ENCODE data around the gene HACL1.

Gene HACL1

DNA sequence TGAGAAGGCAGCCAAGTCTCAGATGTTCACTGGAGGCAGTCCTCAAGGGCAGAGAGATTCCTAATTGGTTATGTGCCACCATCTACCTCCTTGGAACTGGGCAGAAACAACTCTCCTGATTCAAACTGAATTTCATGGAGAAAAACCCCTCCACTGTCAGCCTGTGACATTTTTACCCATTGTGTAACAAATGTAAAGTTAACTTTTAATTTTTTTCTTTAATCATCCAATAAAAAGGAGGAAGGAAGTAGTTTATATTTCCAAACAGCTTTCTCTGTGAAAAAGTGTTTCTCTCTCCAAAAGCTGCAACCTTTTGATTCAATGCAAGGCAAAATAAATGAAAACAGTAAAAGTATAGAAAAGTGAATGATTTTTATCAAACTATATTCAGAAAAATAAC lies 79.4 kb downstream of the HACL1 start:
- no peak for DNase-seq

DNA sequence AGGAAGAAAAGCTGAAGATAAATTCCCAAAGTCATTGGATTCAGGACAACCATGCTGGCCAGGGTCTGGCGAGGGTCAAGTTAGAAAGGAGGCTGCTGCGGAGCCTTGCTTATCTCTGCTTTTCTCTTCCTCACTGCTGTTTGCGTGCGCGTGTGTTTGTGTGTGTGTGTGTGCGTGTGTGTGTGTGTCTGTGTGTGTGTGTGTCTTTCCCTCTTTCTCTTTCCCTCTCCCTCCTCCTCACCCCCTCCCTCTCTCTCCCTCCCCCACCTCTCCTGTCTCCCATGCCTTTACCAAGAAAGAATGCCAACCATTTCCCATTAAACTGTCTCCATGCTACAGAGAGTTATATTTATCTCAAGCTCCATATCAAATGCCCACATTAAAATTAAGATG lies 79.8 kb downstream of the HACL1 start, which contains the start of gene COLQ:
Gene COLQ (minus strand): TSS at position 134 of the 393 bp plus-strand sequence. CDS start 81 bp downstream, at position 53.
- no peak for DNase-seq

DNA sequence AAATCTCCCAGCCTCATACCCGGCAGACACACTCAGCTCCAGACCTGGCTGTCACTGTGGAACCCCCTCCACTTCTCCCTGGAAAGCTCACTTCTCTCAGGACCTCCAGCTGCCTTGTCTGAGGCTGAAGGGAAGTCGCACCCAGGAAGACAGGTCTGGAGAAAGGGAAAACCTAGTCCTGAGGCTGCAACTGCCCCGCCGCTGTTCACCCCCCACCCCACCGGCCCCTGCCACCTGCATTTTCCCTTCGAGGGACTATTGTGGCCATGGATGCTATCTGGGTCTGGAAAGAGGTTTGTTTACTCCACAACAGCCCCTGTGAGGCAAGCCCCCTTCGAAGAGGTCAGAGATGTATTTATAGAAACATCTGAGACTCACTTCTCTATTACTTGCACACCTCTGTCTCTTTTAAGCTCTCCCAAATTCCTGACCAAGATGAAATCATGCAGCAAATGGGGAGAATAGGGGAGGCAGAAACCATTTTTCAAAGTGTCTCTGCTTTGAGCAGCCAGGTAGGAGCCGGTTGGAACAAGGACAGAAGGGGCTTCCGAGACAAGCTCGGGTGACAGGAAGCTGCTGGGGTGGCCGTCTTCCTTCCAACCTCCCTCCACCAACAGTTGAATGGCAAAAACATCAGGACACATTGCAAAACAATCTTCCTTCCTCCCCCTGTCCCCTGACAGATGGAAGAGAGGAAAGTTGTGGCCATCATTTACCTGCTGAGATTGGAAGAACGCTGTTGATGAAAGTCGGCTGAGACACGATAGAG lies 80.4 kb downstream of the HACL1 start:
- DNase-seq, result no peak

DNA sequence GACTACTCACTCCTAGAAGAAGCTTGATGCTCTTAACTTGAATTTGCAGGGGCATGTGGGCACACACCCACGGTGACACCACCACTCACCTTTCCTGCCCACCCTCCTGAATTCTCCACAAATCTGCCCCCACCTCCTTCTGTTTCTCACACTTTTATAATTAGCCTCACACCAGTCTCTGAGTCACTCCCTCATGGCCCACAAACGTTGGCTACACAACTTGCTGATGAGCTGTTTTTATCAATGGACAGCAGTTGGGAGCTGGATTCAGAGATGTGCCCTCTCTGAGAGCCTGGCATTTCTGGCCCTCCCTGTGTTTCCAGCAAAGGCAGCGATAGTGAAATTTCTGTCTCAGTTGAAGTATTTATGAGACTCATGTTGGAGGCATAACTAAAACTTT lies 81.2 kb downstream of the HACL1 start:
- DNase-seq, result no peak

DNA sequence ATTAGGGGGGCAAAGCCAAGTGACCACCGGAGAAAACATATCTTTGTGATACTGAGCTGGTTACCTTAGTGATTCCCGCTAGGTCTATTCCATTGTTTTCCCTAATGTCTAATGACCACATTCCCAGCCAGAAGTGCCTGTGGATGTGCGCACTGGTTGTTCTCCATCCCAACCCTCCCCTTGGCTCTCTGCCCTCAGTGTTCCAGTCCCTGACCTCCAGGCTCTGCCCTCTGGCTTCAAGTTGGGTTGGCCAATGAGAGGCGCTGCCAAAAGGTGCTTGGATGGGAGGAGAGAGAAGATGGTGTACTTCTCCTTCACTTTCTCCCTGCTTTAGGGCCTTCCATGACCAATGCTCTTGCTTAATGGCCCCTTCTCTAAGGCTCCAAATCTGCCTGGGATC lies 82.3 kb downstream of the HACL1 start:
- no peak for DNase-seq

DNA sequence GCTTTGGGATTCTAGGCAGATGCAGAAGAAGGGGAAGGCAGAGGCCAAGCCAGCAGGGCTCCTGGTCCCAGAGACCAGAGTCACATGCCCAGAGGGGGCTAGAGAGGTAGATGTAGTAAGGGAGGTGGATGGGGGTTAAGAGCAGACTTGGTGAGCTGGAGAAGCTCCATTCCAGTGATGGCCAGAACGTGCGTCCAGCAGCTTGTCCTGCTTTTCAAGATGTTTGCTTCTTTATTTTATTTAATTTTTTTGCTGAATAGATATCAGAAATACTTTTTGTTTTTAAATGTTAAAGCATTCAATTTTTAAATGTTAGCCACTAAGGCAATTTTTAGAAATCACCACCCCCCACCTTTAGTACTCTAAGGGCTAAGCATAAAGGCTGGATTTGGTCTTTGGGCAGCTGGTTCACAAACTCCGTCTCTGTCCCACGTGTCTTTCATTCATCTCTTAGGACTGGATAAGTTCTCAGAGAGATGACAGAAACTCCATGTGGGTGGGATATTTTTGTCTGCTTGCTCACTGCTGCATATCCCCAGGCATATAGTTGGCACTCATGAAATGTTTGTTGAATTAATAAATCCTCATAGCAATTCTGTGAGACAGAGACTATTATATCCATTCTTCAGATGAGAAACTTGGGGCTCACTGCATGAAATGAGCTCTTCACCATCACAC lies 86.6 kb downstream of the HACL1 start:
- DNase-seq, result no peak

DNA sequence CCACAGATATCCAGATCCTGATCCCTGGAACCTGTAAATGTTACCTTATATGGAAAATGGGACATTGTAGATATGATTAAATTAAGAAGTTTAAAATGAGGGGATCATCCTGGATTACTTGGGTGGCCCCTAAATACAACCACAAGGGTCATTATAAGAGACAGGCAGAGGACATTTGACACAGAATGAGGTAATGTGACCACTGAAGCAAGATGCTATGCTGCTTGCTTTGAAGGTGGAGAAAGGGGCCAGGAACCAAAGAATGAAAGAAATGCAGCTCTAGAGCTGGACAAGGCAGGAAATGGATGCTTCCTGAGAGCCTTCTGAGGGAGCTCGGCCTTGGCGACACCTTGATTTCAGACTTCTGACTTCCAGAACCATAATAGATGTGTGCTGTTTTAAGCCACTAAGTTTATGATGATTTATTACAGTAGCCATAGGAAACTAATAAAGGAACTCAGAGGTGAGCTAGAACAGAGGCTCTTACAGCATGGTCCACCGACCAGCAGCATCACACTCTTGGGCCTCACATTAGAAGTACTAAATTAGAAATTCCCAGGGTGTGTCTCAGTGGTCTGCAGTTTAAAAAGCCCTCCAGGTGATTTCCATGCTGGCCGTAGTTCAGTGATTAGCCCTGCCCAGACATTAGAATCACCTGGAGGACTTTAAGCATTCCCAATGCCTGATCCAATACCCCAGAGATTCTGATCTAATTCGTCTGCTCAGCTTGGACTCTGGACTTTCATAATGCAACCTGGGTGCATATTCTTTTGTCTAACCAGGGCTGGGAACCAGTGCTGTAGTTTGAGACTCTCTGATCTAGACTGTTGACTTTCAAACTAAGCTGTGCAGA lies 87.3 kb downstream of the HACL1 start:
- DNase-seq, result no peak

DNA sequence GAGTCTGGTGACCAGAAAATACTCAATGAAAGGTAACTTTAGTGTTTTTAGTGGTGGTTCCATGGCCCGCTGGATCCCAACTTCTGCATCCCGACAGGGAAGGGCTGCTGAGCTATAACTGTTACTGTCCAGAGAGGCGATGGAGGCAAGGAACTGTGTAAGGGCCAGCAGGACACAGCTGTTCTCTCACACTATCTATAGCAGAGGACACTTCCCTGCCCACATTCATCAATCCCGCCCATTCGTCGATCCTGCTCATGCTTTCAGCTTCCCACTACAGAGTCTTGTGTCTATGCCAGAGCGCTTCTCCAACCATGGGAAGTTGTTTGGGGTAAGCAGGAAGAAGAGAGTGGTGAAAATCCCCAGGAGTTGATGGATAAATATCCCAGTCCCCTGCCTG lies 88.3 kb downstream of the HACL1 start:
- no peak for DNase-seq

DNA sequence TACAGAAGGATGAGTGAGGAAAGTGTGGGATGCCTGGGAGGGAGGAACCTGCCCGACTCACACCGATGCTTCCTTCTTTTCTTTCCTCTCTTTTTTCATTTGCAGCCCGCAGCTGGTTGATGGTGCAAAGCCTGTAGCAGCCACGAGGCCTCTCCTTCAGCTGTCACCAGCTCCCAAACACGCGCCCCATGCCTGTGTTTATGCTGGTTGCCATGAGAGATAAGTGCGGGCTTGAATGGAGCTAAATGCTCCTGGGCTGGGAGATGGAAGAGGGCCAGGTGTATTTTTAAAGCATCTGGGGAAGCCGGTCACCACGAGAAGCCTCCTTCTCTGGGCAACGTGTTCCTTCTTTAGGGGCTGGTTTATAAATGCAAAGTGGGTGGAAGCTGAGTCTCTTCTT lies 89.2 kb downstream of the HACL1 start:
- DNase-seq, result no peak

DNA sequence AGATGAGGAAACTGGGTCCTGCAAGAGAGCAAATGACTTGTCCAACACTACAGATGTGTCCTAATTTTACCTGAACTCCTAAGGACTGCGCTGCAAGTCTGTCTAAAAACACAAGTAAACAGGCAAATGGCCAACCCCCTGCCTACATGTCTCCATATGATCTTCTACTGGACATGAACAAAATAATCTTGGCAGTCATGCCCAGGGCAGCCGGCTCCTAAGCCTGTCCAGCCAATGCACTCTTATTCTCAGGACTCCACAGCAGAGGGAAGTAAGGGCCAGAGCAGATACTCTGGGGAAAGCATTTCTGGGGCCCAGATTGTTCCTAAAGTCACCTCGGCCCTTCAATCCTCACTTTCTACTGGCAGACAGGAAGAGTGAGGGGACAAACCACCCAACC lies 90.2 kb downstream of the HACL1 start:
- no peak for DNase-seq

Data from T-helper 9 cell (primary cell).